SU-DHL-6 (cell line): Measurements from ENCODE around the gene CEP192.
"Not testable (repeated sequence)": the region's sequence is repeated elsewhere in the genome, so short reads cannot be mapped to it uniquely, and the experiment has no call there.

Experiments used
- H2AFZ ChIP-seq: fragments of 200-600 bp; sonication (generic); 2 replicates; pipeline ENCODE4 v1.6.1; 2014; ENCODE audit warnings: low read depth, mild to moderate bottlenecking, moderate library complexity, mixed read lengths, antibody characterized with exemption, low read length; ENCODE audit not compliant: severe bottlenecking
- H3F3A ChIP-seq: fragments of 200-600 bp; shearing (Covaris generic); 2 replicates; pipeline ENCODE4 v1.6.0; 2016; ENCODE audit warnings: antibody characterized with exemption, mild to moderate bottlenecking; ENCODE audit not compliant: insufficient read depth
- H3K27ac ChIP-seq: fragments of 200-600 bp; sonication (generic); 2 replicates; pipeline ENCODE4 v1.5.1; 2016; ENCODE audit warnings: low read depth, mild to moderate bottlenecking, low read length, moderate library complexity, mixed read lengths
- H3K27me3 ChIP-seq: fragments of 200-600 bp; sonication (generic), shearing (Covaris generic); 2 replicates; pipeline ENCODE4 v1.6.0; 2014; ENCODE audit warnings: mild to moderate bottlenecking, low read length
- H3K36me3 ChIP-seq: fragments of 200-600 bp; sonication (generic); 2 replicates; pipeline ENCODE4 v1.6.1; 2014; ENCODE audit warnings: mild to moderate bottlenecking, low read length, mixed read lengths
- H3K4me2 ChIP-seq: fragments of 300-600, 200-600 bp; shearing (Covaris generic), sonication (generic); 2 replicates; pipeline ENCODE4 v1.6.0; 2014; ENCODE audit warnings: low read length, low read depth, mild to moderate bottlenecking; ENCODE audit not compliant: poor library complexity, severe bottlenecking
- H3K4me3 ChIP-seq: fragments of 200-600 bp; sonication (generic); 2 replicates; pipeline ENCODE4 v1.5.1; 2014; ENCODE audit warnings: antibody characterized with exemption, low read length, mild to moderate bottlenecking, mixed read lengths; ENCODE audit not compliant: insufficient read depth, poor library complexity, severe bottlenecking
- H3K79me2 ChIP-seq: fragments of 200-600 bp; sonication (generic); 2 replicates; pipeline ENCODE4 v1.6.1; 2014; ENCODE audit warnings: mild to moderate bottlenecking, low read length, moderate library complexity; ENCODE audit not compliant: insufficient read depth
- H3K9ac ChIP-seq: fragments of 200-600 bp; sonication (generic); 2 replicates; pipeline ENCODE4 v1.7.0; 2014; ENCODE audit warnings: mild to moderate bottlenecking, low read length
- H3K9me2 ChIP-seq: fragments of 200-600 bp; sonication (generic); replicated peaks from 2 replicates; pipeline ENCODE4 v1.6.1; 2014; ENCODE audit warnings: low read length; ENCODE audit not compliant: insufficient read depth
- H3K9me3 ChIP-seq: fragments of 200-600 bp; sonication (generic); 2 replicates; pipeline ENCODE4 v1.6.1; 2014; ENCODE audit warnings: low read length, mixed read lengths; ENCODE audit not compliant: insufficient read depth
- H4K20me1 ChIP-seq: fragments of 200-600 bp; sonication (generic); 2 replicates; pipeline ENCODE4 v1.6.1; 2014; ENCODE audit warnings: low read depth, mild to moderate bottlenecking, antibody characterized with exemption, low read length, moderate library complexity, mixed read lengths
- CTCF ChIP-seq: fragments of 200-600 bp; sonication (generic); IDR thresholded peaks from one replicate; pipeline ENCODE4 v1.5.1; 2017; ENCODE audit warnings: antibody characterized with exemption, mild to moderate bottlenecking, low read length, moderate library complexity; ENCODE audit not compliant: insufficient read depth, poor library complexity, severe bottlenecking
- EZH2phosphoT487 ChIP-seq: fragments of 200-600 bp; sonication (generic), shearing (Covaris generic); conservative IDR thresholded peaks from 2 replicates; pipeline ENCODE4 v1.6.1; 2018; ENCODE audit warnings: mild to moderate bottlenecking, antibody characterized with exemption, low read length, moderate library complexity, mixed read lengths

CEP192 gene

GRCh38 chr18:13095466-13095865 is 104.3 kb downstream of the CEP192 start:
- Histone ChIP-seq H3K4me3 (no peak overlapping the region), H3K4me2 (no peak overlapping the region), H3K9me2 (no peaks in the 10 kb centered on the region), H3K9ac (no peak overlapping the region), H3K27me3 (no peaks in the 10 kb centered on the region), H3K36me3 (peaks cover 34% of the 10 kb centered on the region), H3F3A (no peaks in the 10 kb centered on the region), H3K79me2 (no peaks in the 10 kb centered on the region), H4K20me1 (no peaks in the 10 kb centered on the region), H2AFZ (no peak overlapping the region), H3K27ac (no peak overlapping the region), H3K9me3 (no peaks in the 10 kb centered on the region)
- TF ChIP-seq EZH2phosphoT487 (no peak), CTCF (no peak)

DNA sequence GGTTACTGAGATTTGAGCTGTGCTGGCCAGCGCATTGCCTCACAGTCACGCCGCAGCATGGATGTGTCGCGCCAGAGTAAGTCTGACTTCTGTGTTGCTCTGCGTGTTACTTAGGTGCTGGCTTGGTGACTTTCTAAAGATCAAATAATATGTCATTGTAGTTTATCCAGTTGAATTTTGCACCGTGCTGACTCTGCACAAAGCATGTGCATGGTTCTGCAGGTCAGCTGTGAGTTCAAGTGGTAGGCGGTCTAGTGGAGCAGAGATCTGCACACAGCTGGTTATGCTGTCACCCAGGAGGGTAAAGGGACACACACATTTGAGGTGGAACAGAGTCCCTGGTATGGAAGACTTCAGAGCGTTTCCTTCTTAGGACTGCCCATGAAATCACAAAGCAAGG is 105.1 kb downstream of the CEP192 start:
- H3K79me2 ChIP-seq, result no peaks in the 10 kb centered on the region
- no peaks in the 10 kb centered on the region for H3F3A ChIP-seq
- H3K27me3 ChIP-seq, result no peaks in the 10 kb centered on the region
- peaks cover 31% of the 10 kb centered on the region for H3K36me3 ChIP-seq
- H2AFZ ChIP-seq, result no peak overlapping the region
- H3K27ac ChIP-seq, result no peak overlapping the region
- no peak overlapping the region for H3K4me2 ChIP-seq
- no peaks in the 10 kb centered on the region for H3K9me3 ChIP-seq
- H3K4me3 ChIP-seq, result no peak overlapping the region
- no peaks in the 10 kb centered on the region for H4K20me1 ChIP-seq
- no peaks in the 10 kb centered on the region for H3K9me2 ChIP-seq
- TF ChIP-seq CTCF, result no peak
- no peak for TF ChIP-seq EZH2phosphoT487
- H3K9ac ChIP-seq, result no peak overlapping the region

DNA sequence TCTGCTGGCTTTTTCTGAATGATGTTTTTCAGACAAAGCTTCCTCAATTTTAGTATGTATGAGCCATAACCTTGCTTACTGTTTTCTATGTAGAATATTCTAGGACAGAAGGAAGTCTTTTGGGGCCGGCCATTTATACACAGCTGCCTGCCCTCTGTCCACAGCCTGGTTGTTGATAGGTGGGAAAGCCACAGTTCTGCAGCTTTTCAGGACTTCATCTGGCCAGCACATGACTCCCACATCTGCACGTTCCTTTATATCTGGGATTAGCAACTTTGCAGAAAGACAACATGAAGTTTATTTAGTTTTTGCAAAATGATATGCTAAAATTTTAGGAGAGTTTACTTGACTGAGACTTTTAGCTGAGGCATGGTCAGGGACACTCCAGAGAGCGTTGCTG is 105.6 kb downstream of the CEP192 start:
- Histone ChIP-seq H3K9me2 (no peaks in the 10 kb centered on the region), H3K79me2 (no peaks in the 10 kb centered on the region), H3K27me3 (no peaks in the 10 kb centered on the region), H3K27ac (no peak overlapping the region), H3K4me2 (no peak overlapping the region), H3K36me3 (peaks cover 29% of the 10 kb centered on the region; the same call in 1 of the 2 replicates), H3K9me3 (no peaks in the 10 kb centered on the region), H2AFZ (no peak overlapping the region), H4K20me1 (no peaks in the 10 kb centered on the region), H3F3A (no peaks in the 10 kb centered on the region), H3K9ac (no peak overlapping the region), H3K4me3 (no peak overlapping the region)
- TF ChIP-seq CTCF (no peak), EZH2phosphoT487 (no peak)

GRCh38 chr18:13098104-13098503 is 106.9 kb downstream of the CEP192 start:
- H3K4me2 ChIP-seq, H3K27me3 ChIP-seq: not testable (repeated sequence)

More at GRCh38 chr18:13098104-13098503, 106.9 kb downstream of the CEP192 start:
- not testable (repeated sequence) for H3K9me2 ChIP-seq, H3K27ac ChIP-seq, H3K79me2 ChIP-seq, H3K9ac ChIP-seq, H2AFZ ChIP-seq, H3K4me3 ChIP-seq, H4K20me1 ChIP-seq, H3K9me3 ChIP-seq, H3F3A ChIP-seq
- peaks cover 28% of the 10 kb centered on the region; the same call in 1 of the 2 replicates for H3K36me3 ChIP-seq
